T-helper 2 cell treated with Interferon-gamma antibody and Interleukin-4, amounts not matched to agents 100 ng/mL and 5 ng/mL, for 36 hours (primary cell): ENCODE results near the gene POPDC3. TPM values are rescaled to one million over a fixed set of nuclear protein-coding genes. Genes with fewer than 3 reads are reported as not detected.

ENCODE experiments used
- total RNA-seq: library from RNA; stranded (reverse); gene quantifications from 2 replicates; pipeline ENCODE4 v1.2.3, GENCODE V29; 2022

Gene POPDC3
- total RNA-seq, 1 donor from 2014 or later = not detected

Other genes with a start within 250 kb of the POPDC3 start
- gene LIN28B, start 222.9 kb downstream of the POPDC3 start, total RNA-seq = not detected in 2 replicates
- 46.3 and 49.3 TPM in 2 replicates for gene PREP, start 223.1 kb upstream of the POPDC3 start, total RNA-seq